ENCODE results near the gene ANKH.

DNA sequence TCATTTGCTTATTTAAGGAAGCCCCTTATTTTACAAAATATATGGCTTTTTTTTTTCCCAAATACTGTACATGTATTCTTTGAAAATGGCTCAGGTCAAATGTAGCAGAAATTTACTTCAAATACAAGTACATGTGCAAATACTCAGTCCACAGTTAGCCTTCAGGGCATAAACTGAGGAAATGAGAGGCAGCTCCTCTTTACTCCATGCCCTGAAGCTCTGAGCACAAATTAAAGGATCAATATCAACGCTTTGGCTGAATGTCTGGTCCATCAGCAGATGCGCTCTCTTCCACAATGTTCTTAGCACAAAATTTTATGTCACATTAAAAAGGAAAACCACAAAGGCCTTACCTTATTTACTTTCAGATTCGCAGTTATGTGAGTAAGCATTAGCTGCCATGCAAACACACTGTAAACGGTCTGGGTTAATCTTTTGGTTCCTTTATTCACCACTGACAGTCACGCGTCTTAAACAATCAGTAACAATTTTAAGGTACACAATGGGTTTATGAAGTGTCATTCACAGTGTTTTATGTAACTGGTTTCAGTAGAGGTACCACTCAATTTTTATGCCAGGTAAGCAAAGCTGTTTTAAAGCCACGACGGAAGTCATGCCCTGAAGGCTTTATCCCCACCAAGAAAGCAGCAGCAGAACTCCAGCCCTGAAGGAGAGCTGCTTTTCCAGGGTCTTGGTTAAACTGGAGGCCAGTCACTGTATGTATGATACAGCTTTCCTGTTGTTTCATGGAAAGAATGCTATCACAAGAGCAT is 103.7 kb downstream of the ANKH start:
- TF ChIP-seq, protein P1, sequence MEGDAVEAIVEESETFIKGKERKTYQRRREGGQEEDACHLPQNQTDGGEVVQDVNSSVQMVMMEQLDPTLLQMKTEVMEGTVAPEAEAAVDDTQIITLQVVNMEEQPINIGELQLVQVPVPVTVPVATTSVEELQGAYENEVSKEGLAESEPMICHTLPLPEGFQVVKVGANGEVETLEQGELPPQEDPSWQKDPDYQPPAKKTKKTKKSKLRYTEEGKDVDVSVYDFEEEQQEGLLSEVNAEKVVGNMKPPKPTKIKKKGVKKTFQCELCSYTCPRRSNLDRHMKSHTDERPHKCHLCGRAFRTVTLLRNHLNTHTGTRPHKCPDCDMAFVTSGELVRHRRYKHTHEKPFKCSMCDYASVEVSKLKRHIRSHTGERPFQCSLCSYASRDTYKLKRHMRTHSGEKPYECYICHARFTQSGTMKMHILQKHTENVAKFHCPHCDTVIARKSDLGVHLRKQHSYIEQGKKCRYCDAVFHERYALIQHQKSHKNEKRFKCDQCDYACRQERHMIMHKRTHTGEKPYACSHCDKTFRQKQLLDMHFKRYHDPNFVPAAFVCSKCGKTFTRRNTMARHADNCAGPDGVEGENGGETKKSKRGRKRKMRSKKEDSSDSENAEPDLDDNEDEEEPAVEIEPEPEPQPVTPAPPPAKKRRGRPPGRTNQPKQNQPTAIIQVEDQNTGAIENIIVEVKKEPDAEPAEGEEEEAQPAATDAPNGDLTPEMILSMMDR (IDR thresholded peaks at IDR 0.05 in 8 of 11, conservative IDR thresholded peaks at IDR 0.05 in 3 of 11) = no peak
- TF ChIP-seq POLR2A (IDR thresholded peaks at IDR 0.05) (no peak), POLR2AphosphoS5 (IDR thresholded peaks at IDR 0.05) (no peak)
